SK-N-SH treated with all-trans-retinoic acid at 6 μM for 48 hours (cell line): Measurements from ENCODE around the gene TGFBR3.

Experiments used
- ATAC-seq: fragments of 200-7000 bp; cut with Tn5 transposase; 3 replicates; pipeline ENCODE4 v1.9.1; 2020; ENCODE audit warnings: mild to moderate bottlenecking, moderate library complexity
- ARNTL ChIP-seq: fragments of 450-650 bp; formaldehyde crosslinking; IDR thresholded peaks from 2 replicates; pipeline ENCODE4 v1.5.0; 2020; ENCODE audit warnings: low read depth, mild to moderate bottlenecking, moderate library complexity, borderline replicate concordance
- CREB5 ChIP-seq: fragments of 250-450 bp; sonication (Bioruptor Pico); IDR thresholded peaks from 2 replicates; pipeline ENCODE4 v1.5.1; 2020; ENCODE audit warnings: low read depth, mild to moderate bottlenecking, moderate library complexity
- CSDC2 ChIP-seq: fragments of 250-450 bp; sonication (Bioruptor Pico); IDR thresholded peaks from 2 replicates; pipeline ENCODE4 v1.5.0; 2020; ENCODE audit warnings: mild to moderate bottlenecking, moderate library complexity
- CSRNP3 ChIP-seq: fragments of 250-450 bp; sonication (Bioruptor Pico); IDR thresholded peaks from 2 replicates; pipeline ENCODE4 v1.5.1; 2021; ENCODE audit warnings: mild to moderate bottlenecking, moderate library complexity
- ESRRG ChIP-seq: fragments of 250-450 bp; sonication (Bioruptor Pico); IDR thresholded peaks from 2 replicates; pipeline ENCODE4 v1.6.1; 2021; ENCODE audit warnings: mild to moderate bottlenecking
- GLIS3 ChIP-seq: fragments of 250-450 bp; sonication (Bioruptor Pico); IDR thresholded peaks from 2 replicates; pipeline ENCODE4 v1.5.0; 2020; ENCODE audit warnings: mild to moderate bottlenecking, moderate library complexity
- ISL1 ChIP-seq: fragments of 250-450 bp; sonication (Bioruptor Pico); IDR thresholded peaks from 2 replicates; pipeline ENCODE4 v2.1.2; 2022; ENCODE audit warnings: mild to moderate bottlenecking, moderate library complexity
- OSR1 ChIP-seq: fragments of 250-450 bp; sonication (Bioruptor Pico); IDR thresholded peaks from 2 replicates; pipeline ENCODE4 v1.8.0; 2022; ENCODE audit warnings: moderate library complexity, mild to moderate bottlenecking, inconsistent platforms
- PPARA ChIP-seq: fragments of 250-450 bp; sonication (Bioruptor Pico); IDR thresholded peaks from 2 replicates; pipeline ENCODE4 v1.5.0; 2020; ENCODE audit warnings: mild to moderate bottlenecking, borderline replicate concordance
- RARB ChIP-seq: fragments of 250-450 bp; sonication (Bioruptor Pico); IDR thresholded peaks from 2 replicates; pipeline ENCODE4 v1.8.0; 2021; ENCODE audit warnings: mild to moderate bottlenecking, moderate library complexity
- SNAI2 ChIP-seq: fragments of 250-450 bp; sonication (Bioruptor Pico); IDR thresholded peaks from 2 replicates; pipeline ENCODE4 v1.5.0; 2020; ENCODE audit warnings: mild to moderate bottlenecking, moderate library complexity
- TCF4 ChIP-seq: fragments of 250-450 bp; sonication (Bioruptor Pico); IDR thresholded peaks from 2 replicates; pipeline ENCODE4 v1.8.0; 2021; ENCODE audit warnings: mild to moderate bottlenecking, moderate library complexity, borderline replicate concordance
- TOX ChIP-seq: fragments of 250-450 bp; sonication (Bioruptor Pico); IDR thresholded peaks from 2 replicates; pipeline ENCODE4 v1.8.0; 2021; ENCODE audit warnings: mild to moderate bottlenecking, moderate library complexity, borderline replicate concordance
- ZC3H10 ChIP-seq: fragments of 250-450 bp; sonication (Bioruptor Pico); IDR thresholded peaks from 2 replicates; pipeline ENCODE4 v1.5.1; 2021; ENCODE audit warnings: mild to moderate bottlenecking, moderate library complexity
- ZFP3 ChIP-seq: fragments of 250-450 bp; sonication (Bioruptor Pico); IDR thresholded peaks from 2 replicates; pipeline ENCODE4 v1.5.0; 2020; ENCODE audit warnings: mild to moderate bottlenecking, moderate library complexity
- ZFP30 ChIP-seq: fragments of 450-650 bp; formaldehyde crosslinking; IDR thresholded peaks from 2 replicates; pipeline ENCODE4 v1.5.0; 2022; ENCODE audit warnings: mild to moderate bottlenecking, moderate library complexity
- ZNF565 ChIP-seq: fragments of 450-650 bp; formaldehyde crosslinking; conservative IDR thresholded peaks from 2 replicates; pipeline ENCODE4 v1.5.0; 2020; ENCODE audit warnings: low read depth, mild to moderate bottlenecking, moderate library complexity
- ZNF70 ChIP-seq: fragments of 450-650 bp; formaldehyde crosslinking; IDR thresholded peaks from 2 replicates; pipeline ENCODE4 v1.5.0; 2020; ENCODE audit warnings: mild to moderate bottlenecking, moderate library complexity
- ZNF8 ChIP-seq: fragments of 450-650 bp; formaldehyde crosslinking; IDR thresholded peaks from 2 replicates; pipeline ENCODE4 v1.5.0; 2020; ENCODE audit warnings: mild to moderate bottlenecking, moderate library complexity
- TF ChIP-seq, protein P1 (sequence below): fragments of 250-450 bp; sonication (Bioruptor Pico); IDR thresholded peaks from 2 replicates; pipeline ENCODE4 v1.8.0; 2021; ENCODE audit warnings: low read depth, mild to moderate bottlenecking, moderate library complexity, borderline replicate concordance
- TF ChIP-seq, protein P2 (sequence below): fragments of 250-450 bp; sonication (Bioruptor Pico); IDR thresholded peaks from 2 replicates; pipeline ENCODE4 v1.5.0; 2020; ENCODE audit warnings: mild to moderate bottlenecking, moderate library complexity
- TF ChIP-seq, protein P3 (sequence below): fragments of 250-450 bp; sonication (Bioruptor Pico); IDR thresholded peaks from 2 replicates; pipeline ENCODE4 v1.8.0; 2020; ENCODE audit warnings: mild to moderate bottlenecking, moderate library complexity, borderline replicate concordance

The TGFBR3 gene

GRCh38 chr1:91789273-91789997 is 96.5 kb downstream of the TGFBR3 start:
- no peak for ATAC-seq
- TF ChIP-seq ZC3H10 (no peak), ARNTL (CRISPR knock-in tag) (no peak), CREB5 (CRISPR knock-in tag) (no peak), GLIS3 (no peak), ISL1 (no peak), ZNF70 (no peak), OSR1 (CRISPR knock-in tag) (no peak), ZFP3 (no peak), TCF4 (CRISPR knock-in tag) (no peak), CSDC2 (CRISPR knock-in tag) (no peak), ZFP30 (CRISPR knock-in tag) (no peak), TOX (CRISPR knock-in tag) (no peak), CSRNP3 (CRISPR knock-in tag) (no peak), ZNF8 (CRISPR knock-in tag) (no peak), PPARA (CRISPR knock-in tag) (no peak), ESRRG (CRISPR knock-in tag) (no peak), RARB (CRISPR knock-in tag) (no peak)
- TF ChIP-seq, protein P1, sequence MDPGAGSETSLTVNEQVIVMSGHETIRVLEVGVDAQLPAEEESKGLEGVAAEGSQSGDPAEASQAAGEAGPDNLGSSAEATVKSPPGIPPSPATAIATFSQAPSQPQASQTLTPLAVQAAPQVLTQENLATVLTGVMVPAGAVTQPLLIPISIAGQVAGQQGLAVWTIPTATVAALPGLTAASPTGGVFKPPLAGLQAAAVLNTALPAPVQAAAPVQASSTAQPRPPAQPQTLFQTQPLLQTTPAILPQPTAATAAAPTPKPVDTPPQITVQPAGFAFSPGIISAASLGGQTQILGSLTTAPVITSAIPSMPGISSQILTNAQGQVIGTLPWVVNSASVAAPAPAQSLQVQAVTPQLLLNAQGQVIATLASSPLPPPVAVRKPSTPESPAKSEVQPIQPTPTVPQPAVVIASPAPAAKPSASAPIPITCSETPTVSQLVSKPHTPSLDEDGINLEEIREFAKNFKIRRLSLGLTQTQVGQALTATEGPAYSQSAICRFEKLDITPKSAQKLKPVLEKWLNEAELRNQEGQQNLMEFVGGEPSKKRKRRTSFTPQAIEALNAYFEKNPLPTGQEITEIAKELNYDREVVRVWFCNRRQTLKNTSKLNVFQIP = no peak
- TF ChIP-seq, protein P2, sequence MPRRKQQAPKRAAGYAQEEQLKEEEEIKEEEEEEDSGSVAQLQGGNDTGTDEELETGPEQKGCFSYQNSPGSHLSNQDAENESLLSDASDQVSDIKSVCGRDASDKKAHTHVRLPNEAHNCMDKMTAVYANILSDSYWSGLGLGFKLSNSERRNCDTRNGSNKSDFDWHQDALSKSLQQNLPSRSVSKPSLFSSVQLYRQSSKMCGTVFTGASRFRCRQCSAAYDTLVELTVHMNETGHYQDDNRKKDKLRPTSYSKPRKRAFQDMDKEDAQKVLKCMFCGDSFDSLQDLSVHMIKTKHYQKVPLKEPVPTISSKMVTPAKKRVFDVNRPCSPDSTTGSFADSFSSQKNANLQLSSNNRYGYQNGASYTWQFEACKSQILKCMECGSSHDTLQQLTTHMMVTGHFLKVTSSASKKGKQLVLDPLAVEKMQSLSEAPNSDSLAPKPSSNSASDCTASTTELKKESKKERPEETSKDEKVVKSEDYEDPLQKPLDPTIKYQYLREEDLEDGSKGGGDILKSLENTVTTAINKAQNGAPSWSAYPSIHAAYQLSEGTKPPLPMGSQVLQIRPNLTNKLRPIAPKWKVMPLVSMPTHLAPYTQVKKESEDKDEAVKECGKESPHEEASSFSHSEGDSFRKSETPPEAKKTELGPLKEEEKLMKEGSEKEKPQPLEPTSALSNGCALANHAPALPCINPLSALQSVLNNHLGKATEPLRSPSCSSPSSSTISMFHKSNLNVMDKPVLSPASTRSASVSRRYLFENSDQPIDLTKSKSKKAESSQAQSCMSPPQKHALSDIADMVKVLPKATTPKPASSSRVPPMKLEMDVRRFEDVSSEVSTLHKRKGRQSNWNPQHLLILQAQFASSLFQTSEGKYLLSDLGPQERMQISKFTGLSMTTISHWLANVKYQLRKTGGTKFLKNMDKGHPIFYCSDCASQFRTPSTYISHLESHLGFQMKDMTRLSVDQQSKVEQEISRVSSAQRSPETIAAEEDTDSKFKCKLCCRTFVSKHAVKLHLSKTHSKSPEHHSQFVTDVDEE = no peak
- TF ChIP-seq, protein P3, sequence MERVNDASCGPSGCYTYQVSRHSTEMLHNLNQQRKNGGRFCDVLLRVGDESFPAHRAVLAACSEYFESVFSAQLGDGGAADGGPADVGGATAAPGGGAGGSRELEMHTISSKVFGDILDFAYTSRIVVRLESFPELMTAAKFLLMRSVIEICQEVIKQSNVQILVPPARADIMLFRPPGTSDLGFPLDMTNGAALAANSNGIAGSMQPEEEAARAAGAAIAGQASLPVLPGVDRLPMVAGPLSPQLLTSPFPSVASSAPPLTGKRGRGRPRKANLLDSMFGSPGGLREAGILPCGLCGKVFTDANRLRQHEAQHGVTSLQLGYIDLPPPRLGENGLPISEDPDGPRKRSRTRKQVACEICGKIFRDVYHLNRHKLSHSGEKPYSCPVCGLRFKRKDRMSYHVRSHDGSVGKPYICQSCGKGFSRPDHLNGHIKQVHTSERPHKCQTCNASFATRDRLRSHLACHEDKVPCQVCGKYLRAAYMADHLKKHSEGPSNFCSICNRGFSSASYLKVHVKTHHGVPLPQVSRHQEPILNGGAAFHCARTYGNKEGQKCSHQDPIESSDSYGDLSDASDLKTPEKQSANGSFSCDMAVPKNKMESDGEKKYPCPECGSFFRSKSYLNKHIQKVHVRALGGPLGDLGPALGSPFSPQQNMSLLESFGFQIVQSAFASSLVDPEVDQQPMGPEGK (CRISPR knock-in tag) = no peak

GRCh38 chr1:91787919-91788318 is 98.0 kb downstream of the TGFBR3 start:
- TF ChIP-seq GLIS3 = no peak
- TF ChIP-seq ZFP3 = no peak
- no peak for TF ChIP-seq ESRRG (CRISPR knock-in tag)
- TF ChIP-seq PPARA (CRISPR knock-in tag) = no peak
- no peak for TF ChIP-seq SNAI2 (CRISPR knock-in tag)
- no peak for TF ChIP-seq TCF4 (CRISPR knock-in tag)
- no peak for TF ChIP-seq ZFP30 (CRISPR knock-in tag)
- no peak for TF ChIP-seq ZC3H10
- TF ChIP-seq ZNF565 (CRISPR knock-in tag) = no peak
- TF ChIP-seq, protein P1 = no peak
- TF ChIP-seq, protein P2 = no peak
- TF ChIP-seq CSRNP3 (CRISPR knock-in tag) = no peak
- no peak for TF ChIP-seq ZNF8 (CRISPR knock-in tag)
- TF ChIP-seq ISL1 = no peak
- no peak for ATAC-seq
